T-helper 17 cell (primary cell): ENCODE results near the gene AATK. TPM values are rescaled to one million over a fixed set of nuclear protein-coding genes. Genes with fewer than 3 reads are reported as not detected.
"Not testable (repeated sequence)": the region's sequence is repeated elsewhere in the genome, so short reads cannot be mapped to it uniquely, and the experiment has no call there.

Experiments used
- ATAC-seq: fragments of 150-1000 bp; cut with Tn5 transposase; 2 replicates; pipeline ENCODE4 v1.10.0; 2021; ENCODE audit warnings: mild to moderate bottlenecking, moderate library complexity
- DNase-seq, 3 donors: peaks; one replicate each; pipeline versions ENCODE4 v3.0.0 to v3.0.0-alpha.2; 2020 to 2021
- H3K9me3 ChIP-seq: one replicate; pipeline ENCODE4 v1.7.0; 2013; ENCODE audit warnings: low read length, mild to moderate bottlenecking; ENCODE audit not compliant: control insufficient read depth, poor library complexity, severe bottlenecking
- H3K27ac Mint-ChIP-seq: one replicate; pipeline ENCODE4 v1.8.0; 2022; ENCODE audit warnings: mild to moderate bottlenecking, moderate library complexity, mixed read lengths
- H3K27me3 Mint-ChIP-seq: one replicate; pipeline ENCODE4 v1.8.0; 2022; ENCODE audit warnings: mixed read lengths
- H3K36me3 Mint-ChIP-seq: one replicate; pipeline ENCODE4 v1.8.0; 2022; ENCODE audit warnings: low read depth, mixed read lengths
- H3K4me1 Mint-ChIP-seq: one replicate; pipeline ENCODE4 v1.8.0; 2022; ENCODE audit warnings: mild to moderate bottlenecking, mixed read lengths
- H3K4me3 Mint-ChIP-seq: one replicate; pipeline ENCODE4 v1.8.0; 2022; ENCODE audit warnings: mild to moderate bottlenecking, moderate library complexity, mixed read lengths
- total RNA-seq, 4 donors: library from RNA in 2 of 4; stranded (reverse) in 2 of 4; gene quantifications; one replicate each; pipeline ENCODE4 v1.2.3 and lab custom pipeline; 2022 to 2026

Gene AATK
- total RNA-seq, 2 donors from 2014 or later: 1.9 to 2.2 TPM

DNA sequence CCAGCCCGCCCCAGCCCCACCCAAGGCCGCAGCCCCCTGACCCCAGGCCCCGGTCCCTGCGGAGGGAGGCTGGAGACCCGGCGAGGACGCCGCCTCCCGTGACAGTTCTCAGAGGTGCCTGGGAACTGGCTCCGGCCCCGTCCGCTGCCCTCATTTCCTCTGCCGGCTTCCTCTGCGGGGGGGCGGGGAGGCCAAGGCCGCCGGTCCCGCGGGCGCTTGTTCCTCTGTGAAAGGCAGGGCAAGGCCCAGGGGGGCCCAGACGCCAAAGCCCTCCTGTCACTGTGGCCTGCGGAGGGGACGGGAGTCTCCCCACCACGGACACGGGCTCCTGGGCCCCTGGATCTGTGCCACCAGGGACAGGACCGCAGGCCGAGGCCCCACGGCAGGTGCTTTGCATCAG is 5.7 kb downstream of the AATK start:
- H3K27me3 Mint-ChIP-seq: peaks cover 31% of the 10 kb centered on the region
- peak overlapping the region; percentile 82 for H3K4me3 Mint-ChIP-seq
- peaks cover 6% of the 10 kb centered on the region for H3K4me1 Mint-ChIP-seq
- H3K36me3 Mint-ChIP-seq: no peaks in the 10 kb centered on the region
- peak; percentile 51 for ATAC-seq
- H3K27ac Mint-ChIP-seq: no peak overlapping the region
- H3K9me3 ChIP-seq: no peaks in the 10 kb centered on the region
- DNase-seq: no peak

DNA sequence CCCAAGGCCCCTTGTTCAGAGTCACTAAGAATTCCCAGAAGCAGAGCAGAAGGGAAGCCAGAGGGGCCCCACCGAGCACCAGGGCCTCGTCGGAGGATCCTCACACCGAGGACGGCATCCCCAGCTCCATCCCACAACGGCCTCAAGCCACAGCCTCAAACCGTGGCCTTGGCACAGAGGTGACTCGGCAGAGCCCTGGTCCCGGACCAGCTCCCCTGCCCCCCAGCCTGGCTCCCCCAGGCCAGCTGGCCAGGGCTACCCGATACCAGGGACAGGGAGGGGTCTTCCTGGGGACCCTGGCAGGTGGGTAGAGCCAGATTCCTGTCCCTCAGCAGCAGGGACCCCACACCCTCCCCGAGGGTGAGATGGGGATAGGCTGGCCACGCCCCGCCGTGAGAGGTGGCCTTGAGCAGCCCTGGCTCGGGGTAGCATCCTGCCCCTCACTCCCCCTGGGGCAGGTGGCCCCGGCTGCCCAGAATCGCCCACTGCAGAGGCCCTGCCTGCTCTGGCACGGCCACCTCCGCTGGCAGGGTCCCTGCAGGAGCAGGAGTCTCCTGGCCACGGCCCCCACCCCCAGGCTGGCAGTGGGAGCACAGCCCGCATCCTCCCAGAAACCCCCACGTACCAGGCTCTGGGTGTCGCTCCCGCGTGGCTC is 6.3 kb downstream of the AATK start:
- DNase-seq (no peak), ATAC-seq (peak; percentile 25)
- H3K4me1 Mint-ChIP-seq: peaks cover 6% of the 10 kb centered on the region
- H3K9me3 ChIP-seq: no peaks in the 10 kb centered on the region
- no peaks in the 10 kb centered on the region for H3K36me3 Mint-ChIP-seq
- H3K27me3 Mint-ChIP-seq: peaks cover 30% of the 10 kb centered on the region
- no peak overlapping the region for H3K27ac Mint-ChIP-seq
- H3K4me3 Mint-ChIP-seq: peak overlapping the region; percentile 82

DNA sequence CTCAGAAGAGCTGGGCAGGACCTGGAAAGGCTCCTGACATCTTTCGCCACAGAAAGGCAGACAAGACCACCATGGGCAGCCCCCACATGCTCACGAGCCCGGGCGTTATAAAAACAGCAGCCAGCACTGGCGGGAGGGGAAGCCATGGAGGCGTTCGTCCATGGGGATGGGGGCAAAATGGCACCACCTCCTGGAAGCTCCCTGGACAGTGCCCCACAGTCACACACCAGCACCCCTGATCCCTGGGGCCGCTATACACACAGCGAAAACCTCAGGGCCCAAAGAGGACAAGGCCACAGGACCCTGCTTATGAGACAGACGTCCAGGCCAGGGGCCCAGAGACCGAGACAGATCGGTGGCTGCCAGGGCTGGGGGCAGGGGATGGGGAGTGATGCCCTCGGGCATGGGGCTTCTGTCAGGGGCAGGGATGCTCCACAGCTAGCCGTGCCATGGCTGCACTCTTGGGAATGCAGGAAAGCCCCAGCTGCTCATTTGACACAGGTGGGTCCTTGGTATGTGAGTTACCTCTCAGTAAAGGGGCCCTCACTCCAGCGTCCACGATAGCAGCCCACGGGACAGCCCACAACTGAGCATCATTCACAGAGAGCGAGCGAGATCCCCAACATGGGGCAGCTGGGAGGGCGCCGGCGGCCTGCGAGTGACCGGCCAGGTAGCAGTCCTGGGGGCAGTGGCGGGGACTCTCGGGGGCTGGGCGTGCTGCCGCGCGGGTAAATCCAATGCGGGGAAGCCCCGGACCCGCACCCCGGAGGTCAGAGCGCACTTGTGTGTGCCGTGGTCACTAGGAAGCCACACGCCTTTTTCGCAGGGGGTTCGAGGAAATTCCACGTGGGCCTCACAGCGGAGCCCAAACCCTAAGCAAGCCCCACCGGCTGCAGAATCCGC is 7.1 kb downstream of the AATK start:
- H3K27ac Mint-ChIP-seq: peak overlapping the region; percentile 43
- H3K4me3 Mint-ChIP-seq: peak overlapping the region; percentile 21
- no peaks in the 10 kb centered on the region for H3K36me3 Mint-ChIP-seq
- no peaks in the 10 kb centered on the region for H3K9me3 ChIP-seq
- H3K4me1 Mint-ChIP-seq: peaks cover 6% of the 10 kb centered on the region
- ATAC-seq: no peak
- DNase-seq: no peak
- peaks cover 22% of the 10 kb centered on the region for H3K27me3 Mint-ChIP-seq

DNA sequence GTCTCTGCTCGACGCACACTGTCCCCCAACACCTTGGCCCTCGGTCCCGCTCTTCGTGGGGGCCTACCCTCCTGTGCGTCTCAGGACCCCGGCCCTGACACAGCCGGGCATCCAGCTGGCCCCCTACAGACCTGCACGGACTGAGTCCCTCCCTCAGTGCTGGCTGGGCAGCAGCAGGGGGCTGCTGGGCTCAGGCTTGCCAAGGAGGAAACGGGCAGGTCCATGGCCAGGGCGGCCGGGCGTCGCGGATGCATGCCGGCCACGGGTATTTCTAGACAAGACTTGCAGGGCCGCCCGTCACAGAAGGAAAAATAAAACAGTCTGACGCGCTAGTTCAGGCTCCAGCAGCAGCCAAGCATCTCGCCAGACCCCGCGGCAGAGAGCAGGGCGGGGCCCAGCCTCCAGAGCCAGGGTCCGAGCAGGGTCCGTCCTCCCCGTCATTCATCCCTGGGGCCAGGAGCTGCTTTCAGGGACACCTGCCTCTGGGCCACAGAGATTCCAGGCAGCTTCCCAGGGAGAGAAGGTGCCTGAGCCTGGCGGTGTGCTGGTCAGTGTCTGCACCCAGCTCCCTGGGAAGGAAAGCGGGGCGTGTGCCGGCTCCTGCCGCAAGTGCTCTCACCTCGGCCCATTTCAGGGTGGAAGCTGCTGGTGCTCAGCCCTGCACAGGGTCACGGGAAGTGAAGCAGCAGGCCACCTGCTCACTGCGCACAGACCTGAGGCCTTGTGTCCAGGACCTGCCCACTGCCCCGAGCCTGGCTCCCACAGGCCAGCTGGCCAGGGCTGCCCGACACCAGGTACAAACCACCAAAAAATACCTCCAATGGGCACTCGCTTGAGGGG is 8.0 kb downstream of the AATK start:
- no peak for DNase-seq

DNA sequence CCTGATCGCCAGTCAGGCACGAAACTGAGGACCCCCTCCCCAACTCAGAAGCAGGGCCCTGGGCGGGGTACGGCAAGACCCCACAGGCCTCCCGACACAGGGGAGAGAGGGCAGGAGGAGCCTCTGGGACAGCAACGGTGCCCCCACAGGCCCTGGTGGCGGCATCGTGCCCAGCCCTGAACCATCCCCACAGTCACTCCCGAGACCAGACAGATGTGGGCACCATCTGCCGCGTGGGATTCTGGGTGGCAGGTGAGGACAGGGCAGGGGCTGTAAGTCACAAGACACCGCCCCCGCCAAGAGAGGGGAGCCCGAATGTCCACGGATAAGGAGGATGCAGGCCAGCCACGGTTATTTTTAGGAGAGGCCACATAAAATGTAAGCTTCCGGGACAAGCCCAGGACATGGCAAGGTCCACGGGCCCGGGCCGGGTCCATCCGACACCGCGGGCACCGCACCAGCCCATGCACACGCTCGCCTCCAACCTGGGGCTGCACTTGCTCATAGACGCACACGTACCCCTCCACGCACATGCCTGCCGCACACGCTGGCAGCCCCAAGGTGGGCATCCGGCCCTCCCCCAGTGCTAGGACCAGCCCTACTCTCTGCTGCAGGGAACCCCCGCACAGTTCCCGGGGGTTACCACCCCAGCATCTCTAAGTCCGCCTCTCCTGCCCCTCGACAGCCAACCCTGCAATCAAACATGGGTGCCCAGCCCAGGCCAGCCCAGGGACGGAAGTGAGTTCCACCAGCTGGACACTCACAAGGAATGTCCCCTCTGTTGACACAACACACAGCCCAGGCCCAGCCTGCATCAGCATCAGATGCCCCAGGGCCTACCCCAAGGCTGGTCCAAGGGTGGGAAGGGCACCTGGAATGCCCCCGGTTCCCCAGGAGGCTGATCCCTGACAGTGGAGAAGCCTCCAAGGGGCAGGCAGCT is 8.9 kb downstream of the AATK start:
- no peak for ATAC-seq
- H3K27me3 Mint-ChIP-seq: peaks cover 18% of the 10 kb centered on the region
- H3K36me3 Mint-ChIP-seq: no peaks in the 10 kb centered on the region
- H3K4me3 Mint-ChIP-seq: no peak overlapping the region
- DNase-seq: no peak
- H3K27ac Mint-ChIP-seq: peak overlapping the region; percentile 43
- H3K9me3 ChIP-seq: no peaks in the 10 kb centered on the region
- H3K4me1 Mint-ChIP-seq: peaks cover 9% of the 10 kb centered on the region

More for the DNA sequence above, 8.0 kb downstream of the AATK start:
- no peak for ATAC-seq
- H3K9me3 ChIP-seq: no peaks in the 10 kb centered on the region
- Mint-ChIP-seq H3K36me3 (no peaks in the 10 kb centered on the region), H3K4me1 (peaks cover 9% of the 10 kb centered on the region), H3K27me3 (peaks cover 20% of the 10 kb centered on the region), H3K27ac (peak overlapping the region; percentile 43), H3K4me3 (no peak overlapping the region)

DNA sequence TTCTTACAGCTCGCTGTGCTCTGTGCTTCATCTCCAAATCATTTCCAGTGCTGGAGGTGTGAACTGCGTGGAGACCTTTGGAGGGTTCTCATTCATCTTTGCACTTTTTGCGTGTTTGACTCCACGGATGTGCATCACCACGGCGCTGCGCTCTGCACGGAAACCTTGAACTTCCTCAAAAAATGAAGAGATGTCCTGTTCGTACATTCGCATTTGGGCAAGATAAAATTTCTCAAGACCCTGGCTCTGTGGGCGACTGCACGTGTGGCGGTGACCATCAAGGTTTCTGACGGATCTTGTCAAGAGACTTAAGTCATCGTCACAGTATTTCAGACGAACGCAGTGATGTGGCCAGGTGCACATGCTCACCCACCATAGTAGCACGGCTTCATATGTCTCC is 11.1 kb downstream of the AATK start:
- DNase-seq: no peak
- no peak overlapping the region for H3K27ac Mint-ChIP-seq
- H3K4me1 Mint-ChIP-seq: peaks cover 3% of the 10 kb centered on the region
- no peak for ATAC-seq
- peaks cover 12% of the 10 kb centered on the region for H3K27me3 Mint-ChIP-seq
- H3K36me3 Mint-ChIP-seq: no peaks in the 10 kb centered on the region
- H3K9me3 ChIP-seq: no peaks in the 10 kb centered on the region
- no peak overlapping the region for H3K4me3 Mint-ChIP-seq

DNA sequence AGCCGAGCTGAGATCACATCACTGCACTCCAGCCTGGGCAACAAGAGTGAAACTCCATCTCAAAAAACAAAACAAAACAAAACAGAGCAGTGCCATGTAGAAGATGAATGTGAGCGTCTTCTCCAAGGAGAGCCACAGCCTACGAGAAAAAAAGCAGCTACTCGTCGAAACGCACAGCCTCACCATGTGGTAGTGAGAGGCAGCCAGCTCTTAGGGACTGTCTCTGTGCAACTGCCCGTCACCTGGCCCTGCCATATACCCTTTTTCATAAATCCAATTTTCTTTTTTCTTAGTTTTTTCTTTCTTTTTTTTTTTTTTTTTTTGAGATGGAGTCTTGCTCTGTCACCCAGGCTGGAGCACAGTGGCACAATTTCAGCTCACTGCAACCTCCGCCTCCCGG is 12.0 kb downstream of the AATK start:
- H3K4me1 Mint-ChIP-seq, H3K27ac Mint-ChIP-seq, H3K36me3 Mint-ChIP-seq, ATAC-seq, H3K4me3 Mint-ChIP-seq, DNase-seq, H3K9me3 ChIP-seq: not testable (repeated sequence)
- H3K27me3 Mint-ChIP-seq: peaks cover 12% of the 10 kb centered on the region

DNA sequence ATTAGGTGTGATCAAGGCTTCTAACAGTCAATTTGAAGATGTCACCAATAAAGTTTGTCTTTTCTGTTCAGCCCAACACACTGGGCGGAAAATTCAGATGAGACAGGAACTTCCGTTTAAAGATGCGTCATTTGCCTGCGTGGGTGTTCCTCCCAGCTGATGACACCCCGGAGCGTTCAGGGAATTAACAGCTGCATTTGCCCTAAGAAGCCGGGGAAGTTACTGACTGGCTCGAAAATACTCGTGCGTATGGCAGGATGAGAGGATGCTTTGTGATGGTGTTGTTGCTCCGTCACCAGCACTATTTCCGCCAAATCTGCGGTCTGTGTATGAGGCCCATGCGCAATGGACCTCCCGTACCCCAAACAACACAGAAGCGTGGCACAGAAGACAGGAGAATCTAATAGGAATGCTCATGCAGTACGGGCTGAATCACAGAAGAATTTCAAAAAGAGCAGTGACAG is 12.6 kb downstream of the AATK start:
- ATAC-seq (peak; percentile 85), DNase-seq (no peak)
- Mint-ChIP-seq H3K4me1 (peaks cover 3% of the 10 kb centered on the region), H3K27ac (peak overlapping the region; percentile 68), H3K27me3 (peaks cover 12% of the 10 kb centered on the region), H3K4me3 (peak overlapping the region; percentile 61), H3K36me3 (no peaks in the 10 kb centered on the region)
- H3K9me3 ChIP-seq: no peaks in the 10 kb centered on the region

DNA sequence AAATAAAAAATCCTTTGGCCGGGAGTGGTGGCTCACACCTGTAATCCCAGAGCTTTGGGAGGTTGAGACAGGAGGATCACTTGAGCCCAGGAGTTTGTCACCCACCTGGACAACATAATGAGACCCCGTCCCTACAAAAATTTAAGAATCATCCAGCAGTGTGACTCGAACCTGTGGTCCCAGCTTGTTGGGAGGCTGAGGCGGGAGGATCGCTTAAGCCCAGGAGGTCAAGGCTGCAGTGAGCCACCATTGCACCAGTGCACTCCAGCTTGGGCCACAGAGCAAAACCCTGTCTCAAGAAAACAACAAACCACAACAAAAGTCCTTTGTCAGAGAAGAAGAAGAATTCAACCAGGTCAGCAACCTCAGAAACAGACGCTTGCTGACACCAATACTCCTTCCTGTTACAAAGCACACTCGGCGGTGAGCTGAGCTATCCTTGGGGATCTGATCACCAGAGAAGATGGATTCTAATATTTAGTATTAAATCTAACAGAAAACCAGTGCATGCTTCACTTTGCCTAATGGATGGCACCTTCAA is 13.7 kb downstream of the AATK start:
- Mint-ChIP-seq H3K4me3 (no peak overlapping the region), H3K4me1 (peaks cover 3% of the 10 kb centered on the region), H3K36me3 (no peaks in the 10 kb centered on the region), H3K27me3 (peaks cover 12% of the 10 kb centered on the region), H3K27ac (peak overlapping the region; percentile 68)
- DNase-seq (no peak), ATAC-seq (no peak)
- H3K9me3 ChIP-seq: no peaks in the 10 kb centered on the region

DNA sequence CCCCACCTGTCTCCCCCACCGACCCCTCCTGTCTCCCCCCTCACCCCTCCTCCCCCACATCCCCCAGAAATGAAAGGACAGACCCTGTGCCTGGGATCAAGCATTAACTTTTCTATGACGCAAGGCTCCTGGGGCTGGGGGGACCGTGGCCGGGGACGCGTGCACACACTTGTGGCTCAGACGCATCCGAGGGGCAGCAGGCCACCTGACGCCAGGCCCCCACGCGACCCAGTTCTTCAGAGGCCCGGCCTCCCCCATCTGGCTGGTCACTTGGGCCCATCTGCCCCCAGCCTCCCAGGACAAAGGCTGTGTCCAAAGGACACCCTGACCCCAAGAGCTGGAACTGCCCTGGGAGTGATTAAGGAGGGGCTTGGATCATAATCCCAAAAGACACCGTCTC is 14.7 kb downstream of the AATK start:
- DNase-seq: no peak
- Mint-ChIP-seq H3K36me3 (no peaks in the 10 kb centered on the region), H3K27me3 (peaks cover 12% of the 10 kb centered on the region), H3K27ac (no peak overlapping the region), H3K4me1 (peaks cover 3% of the 10 kb centered on the region), H3K4me3 (no peak overlapping the region)
- no peaks in the 10 kb centered on the region for H3K9me3 ChIP-seq
- ATAC-seq: no peak

DNA sequence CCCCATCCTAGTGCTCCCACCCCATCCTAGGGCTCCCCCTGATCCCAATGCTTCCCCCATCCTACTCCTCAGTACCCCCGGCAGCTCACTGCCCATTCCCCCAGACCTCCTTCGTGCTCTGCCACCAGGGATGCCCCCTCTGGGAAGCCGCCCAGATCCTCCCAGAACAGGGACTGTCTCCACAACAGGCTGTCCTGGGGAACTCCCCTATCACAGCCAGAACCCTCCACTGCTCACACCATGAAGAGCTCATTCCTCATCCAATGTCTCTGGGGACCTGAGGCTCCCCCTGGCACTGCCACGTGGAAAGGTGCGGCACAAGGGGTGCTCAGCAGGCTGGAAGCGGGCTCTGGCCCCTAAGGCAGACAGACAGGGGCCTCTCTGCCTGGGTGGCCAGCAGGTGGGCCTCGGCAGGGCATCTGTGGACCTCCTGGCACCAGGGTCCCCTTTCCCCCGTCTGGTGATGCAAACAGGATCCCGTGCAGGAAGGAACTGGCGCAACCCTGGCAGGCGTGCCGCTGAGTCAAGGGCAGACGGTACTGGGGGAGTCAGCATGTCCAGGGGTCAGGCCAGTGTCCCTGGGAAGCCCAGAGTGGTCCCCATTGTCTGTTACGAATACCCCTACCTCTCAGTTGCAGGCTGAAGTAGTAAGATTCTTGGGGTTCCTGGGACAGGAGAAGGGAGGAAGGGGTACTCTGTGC is 15.5 kb downstream of the AATK start:
- ATAC-seq: no peak
- no peak for DNase-seq
- H3K27ac Mint-ChIP-seq: peak overlapping the region; percentile 62

More for the DNA sequence above, 15.5 kb downstream of the AATK start:
- Mint-ChIP-seq H3K27me3 (peaks cover 12% of the 10 kb centered on the region), H3K4me1 (peaks cover 3% of the 10 kb centered on the region), H3K4me3 (no peak overlapping the region), H3K36me3 (no peaks in the 10 kb centered on the region)
- H3K9me3 ChIP-seq: no peaks in the 10 kb centered on the region
